ENCODE measurements around the gene PISD.

The PISD gene

GRCh38 chr22:31627223-31627731 lies 34.7 kb downstream of the PISD start:
- H3K36me3 ChIP-seq (ENCODE audit: low read depth): peaks cover 3% of the 10 kb centered on the region; the same call in 1 of the 2 replicates
- no peak for ATAC-seq (ENCODE audit: low read depth)
- no peaks in the 10 kb centered on the region for H3K4me1 ChIP-seq (ENCODE audit: insufficient read depth, poor library complexity, severe bottlenecking)
- H3K9me3 ChIP-seq (ENCODE audit: severe bottlenecking): no peaks in the 10 kb centered on the region
- H3K27me3 ChIP-seq (ENCODE audit: insufficient read depth, poor library complexity, severe bottlenecking): no peaks in the 10 kb centered on the region
- no peak for TF ChIP-seq CTCF (IDR thresholded peaks at IDR 0.05; ENCODE audit: poor library complexity, severe bottlenecking)
- no peak for DNase-seq (ENCODE audit: low spot score)
- no peak overlapping the region for H3K27ac ChIP-seq (ENCODE audit: poor library complexity, severe bottlenecking)
- H3K4me3 ChIP-seq (ENCODE audit: severe bottlenecking): no peak overlapping the region

GRCh38 chr22:31626427-31627150 lies 35.4 kb downstream of the PISD start:
- Histone ChIP-seq H3K36me3 (ENCODE audit: low read depth) (peaks cover 3% of the 10 kb centered on the region; the same call in 1 of the 2 replicates), H3K9me3 (ENCODE audit: severe bottlenecking) (no peaks in the 10 kb centered on the region), H3K27me3 (ENCODE audit: insufficient read depth, poor library complexity, severe bottlenecking) (no peaks in the 10 kb centered on the region), H3K27ac (ENCODE audit: poor library complexity, severe bottlenecking) (no peak overlapping the region), H3K4me1 (ENCODE audit: insufficient read depth, poor library complexity, severe bottlenecking) (no peaks in the 10 kb centered on the region), H3K4me3 (ENCODE audit: severe bottlenecking) (no peak overlapping the region)
- no peak for TF ChIP-seq CTCF (IDR thresholded peaks at IDR 0.05; ENCODE audit: poor library complexity, severe bottlenecking)
- ATAC-seq (ENCODE audit: low read depth) (no peak), DNase-seq (ENCODE audit: low spot score) (no peak)

- Histone ChIP-seq H3K9me3 (ENCODE audit: severe bottlenecking) (no peaks in the 10 kb centered on the region), H3K36me3 (ENCODE audit: low read depth) (peaks cover 7% of the 10 kb centered on the region), H3K4me3 (ENCODE audit: severe bottlenecking) (no peak overlapping the region), H3K27ac (ENCODE audit: poor library complexity, severe bottlenecking) (no peak overlapping the region), H3K27me3 (ENCODE audit: insufficient read depth, poor library complexity, severe bottlenecking) (no peaks in the 10 kb centered on the region), H3K4me1 (ENCODE audit: insufficient read depth, poor library complexity, severe bottlenecking) (no peaks in the 10 kb centered on the region)
- DNase-seq (ENCODE audit: low spot score) (no peak), ATAC-seq (ENCODE audit: low read depth) (no peak)
- no peak for TF ChIP-seq CTCF (IDR thresholded peaks at IDR 0.05; ENCODE audit: poor library complexity, severe bottlenecking)
These were observed 36.2 kb downstream of the PISD start for GRCh38 chr22:31625661-31626426.

- H3K36me3 ChIP-seq (ENCODE audit: low read depth): peaks cover 13% of the 10 kb centered on the region
- H3K27me3 ChIP-seq (ENCODE audit: insufficient read depth, poor library complexity, severe bottlenecking): no peaks in the 10 kb centered on the region
- no peak for DNase-seq (ENCODE audit: low spot score)
- H3K4me3 ChIP-seq (ENCODE audit: severe bottlenecking): no peak overlapping the region
- no peak overlapping the region for H3K27ac ChIP-seq (ENCODE audit: poor library complexity, severe bottlenecking)
- ATAC-seq (ENCODE audit: low read depth): no peak
- no peaks in the 10 kb centered on the region for H3K4me1 ChIP-seq (ENCODE audit: insufficient read depth, poor library complexity, severe bottlenecking)
- no peak for TF ChIP-seq CTCF (IDR thresholded peaks at IDR 0.05; ENCODE audit: poor library complexity, severe bottlenecking)
- H3K9me3 ChIP-seq (ENCODE audit: severe bottlenecking): no peaks in the 10 kb centered on the region
These were observed 36.8 kb downstream of the PISD start for GRCh38 chr22:31625257-31625640.
